ENCODE data around the gene MT1G. TPM values are rescaled to one million over a fixed set of nuclear protein-coding genes. Genes with fewer than 3 reads are reported as not detected.
"Not testable (repeated sequence)": the region's sequence is repeated elsewhere in the genome, so short reads cannot be mapped to it uniquely, and the experiment has no call there.

The MT1G gene
- total RNA-seq, 8 experiments from 2014 or later = 0.54 to 432 (median 3.5) TPM

- Histone ChIP-seq H3K4me1 (replicated peaks in 1 of 2) (peaks cover 10 to 23% of the 10 kb centered on the region in 2 donors), H3K27ac (no peak overlapping the region), H3K4me3 (no peak overlapping the region)
- in situ Hi-C loops (cut with MboI; ENCODE audit: low pct_unique_long_range_greater_than_20kb in 2 of 9, low sequenced_read_pairs in 9 of 9, unreplicated experiment in 9 of 9) = no loop called here
- ATAC-seq (replicated peaks in 6 of 8) = no peak
- WGBS, 10 experiments = 67% methylated on average over 1 of the region's 2 CpGs; no CpG with 5 or more reads in 9 of the 10 experiments
Observed at GRCh38 chr16:56670620-56670934, 2.7 kb upstream of the MT1G start.

GRCh38 chr16:56669840-56670619 is 2.2 kb upstream of the MT1G start:
- H3K4me3 ChIP-seq = no peak overlapping the region
- 0 to 80% (median 14%) methylated on average over 1 to 9 of the region's 19 CpGs; no CpG with 5 or more reads in 3 of the 10 experiments for WGBS, 10 experiments

GRCh38 chr16:56669005-56669839 is 1.4 kb upstream of the MT1G start, which contains the start of gene MT1H:
Gene MT1H (plus strand): TSS chr16:56669814. CDS start chr16:56669885, 71 bp downstream.
- Histone ChIP-seq H3K27ac (no peak within 1 kb of the TSS), H3K4me1 (replicated peaks in 1 of 2) (peaks cover 2 to 13% of the 10 kb centered on the region in 2 donors), H3K4me3 (no peak within 1 kb of the TSS)
- peak in 4 of 8 experiments; percentile 12 to 32 (median 26) for ATAC-seq (replicated peaks in 6 of 8)
- WGBS, 10 experiments = 4 to 93% (median 48%) methylated on average over 5 to 9 of the region's 38 CpGs; no CpG with 5 or more reads in 6 of the 10 experiments
- in situ Hi-C loops (cut with MboI; ENCODE audit: low pct_unique_long_range_greater_than_20kb in 2 of 9, low sequenced_read_pairs in 9 of 9, unreplicated experiment in 9 of 9) = no loop called here

More at GRCh38 chr16:56669840-56670619, 2.2 kb upstream of the MT1G start:
- peaks cover 8 to 18% of the 10 kb centered on the region in 2 donors for H3K4me1 ChIP-seq (replicated peaks in 1 of 2)
- no peak overlapping the region for H3K27ac ChIP-seq
- in situ Hi-C loops (cut with MboI; ENCODE audit: low pct_unique_long_range_greater_than_20kb in 2 of 9, low sequenced_read_pairs in 9 of 9, unreplicated experiment in 9 of 9) = no loop called here
- ATAC-seq (replicated peaks in 6 of 8) = no peak

- WGBS, 10 experiments = 15 to 72% (median 45%) methylated on average over 2 to 7 of the region's 8 CpGs; no CpG with 5 or more reads in 4 of the 10 experiments
- ATAC-seq (replicated peaks in 6 of 8); H3K4me3 ChIP-seq; H3K27ac ChIP-seq; in situ Hi-C loops (cut with MboI; ENCODE audit: low pct_unique_long_range_greater_than_20kb in 2 of 9, low sequenced_read_pairs in 9 of 9, unreplicated experiment in 9 of 9): not testable (repeated sequence)
- peaks cover 5 to 16% of the 10 kb centered on the region in 2 donors for H3K4me1 ChIP-seq (replicated peaks in 1 of 2)
Observed at GRCh38 chr16:56665286-56666261, 2.3 kb downstream of the MT1G start.

- Histone ChIP-seq H3K4me3 (no peak overlapping the region), H3K27ac (no peak overlapping the region), H3K4me1 (replicated peaks in 1 of 2) (peaks cover 5 to 11% of the 10 kb centered on the region in 2 donors)
- 67 to 90% (median 73%) methylated on average over 1 of the region's 1 CpG; no CpG with 5 or more reads in 6 of the 10 experiments for WGBS, 10 experiments
- no peak for ATAC-seq (replicated peaks in 6 of 8)
- in situ Hi-C loops (cut with MboI; ENCODE audit: low pct_unique_long_range_greater_than_20kb in 2 of 9, low sequenced_read_pairs in 9 of 9, unreplicated experiment in 9 of 9) = no loop called here
Observed at GRCh38 chr16:56664506-56664905, 3.4 kb downstream of the MT1G start.

GRCh38 chr16:56662357-56663354 is 5.2 kb downstream of the MT1G start:
- 4 to 67% (median 18%) methylated on average over 1 to 9 of the region's 48 CpGs; no CpG with 5 or more reads in 4 of the 10 experiments for WGBS, 10 experiments
- peak in 5 of 8 experiments; percentile 81 to 83 (median 82) for ATAC-seq (replicated peaks in 6 of 8)
- in situ Hi-C loops (cut with MboI; ENCODE audit: low pct_unique_long_range_greater_than_20kb in 2 of 9, low sequenced_read_pairs in 9 of 9, unreplicated experiment in 9 of 9) = no loop called here
- Histone ChIP-seq H3K4me1 (replicated peaks in 1 of 2) (peaks cover 8 to 13% of the 10 kb centered on the region in 2 donors), H3K4me3 (peak overlapping the region; percentile 16 to 44 (median 29)), H3K27ac (no peak overlapping the region)

GRCh38 chr16:56658327-56658875 is 9.5 kb downstream of the MT1G start:
- Histone ChIP-seq H3K4me1 (replicated peaks in 1 of 2) (peaks cover 8 to 17% of the 10 kb centered on the region in 2 donors), H3K27ac (no peak overlapping the region), H3K4me3 (peak overlapping the region; percentile 27 to 36 (median 33))
- ATAC-seq (replicated peaks in 6 of 8) = no peak
- in situ Hi-C loops (cut with MboI; ENCODE audit: low pct_unique_long_range_greater_than_20kb in 2 of 9, low sequenced_read_pairs in 9 of 9, unreplicated experiment in 9 of 9) = no loop called here
- WGBS, 10 experiments = 13 to 49% (median 20%) methylated on average over 2 to 8 of the region's 10 CpGs; no CpG with 5 or more reads in 4 of the 10 experiments

- ATAC-seq (replicated peaks in 6 of 8) = peak; percentile 38 to 91 (median 88)
- Histone ChIP-seq H3K4me3 (peak within 1 kb of the TSS; percentile 27 to 36 (median 33)), H3K27ac (no peak within 1 kb of the TSS), H3K4me1 (replicated peaks in 1 of 2) (peaks cover 8 to 16% of the 10 kb centered on the region in 2 donors)
- in situ Hi-C loops (cut with MboI; ENCODE audit: low pct_unique_long_range_greater_than_20kb in 2 of 9, low sequenced_read_pairs in 9 of 9, unreplicated experiment in 9 of 9) = no loop called here
- 0 to 20% (median 0%) methylated on average over 1 to 3 of the region's 46 CpGs; no CpG with 5 or more reads in 4 of the 10 experiments for WGBS, 10 experiments
Observed at GRCh38 chr16:56657555-56658326, 10.1 kb downstream of the MT1G start, which contains the start of gene MT1F. Gene MT1F (plus strand): TSS chr16:56657959. CDS start chr16:56658059, 100 bp downstream.

- in situ Hi-C loops (cut with MboI; ENCODE audit: low pct_unique_long_range_greater_than_20kb in 2 of 9, low sequenced_read_pairs in 9 of 9, unreplicated experiment in 9 of 9) = no loop called here
- ATAC-seq (replicated peaks in 6 of 8) = no peak
- WGBS, 10 experiments = 40 to 77% (median 57%) methylated on average over 2 to 7 of the region's 7 CpGs; no CpG with 5 or more reads in 1 of the 10 experiments
Observed at GRCh38 chr16:56653218-56653617, 14.6 kb downstream of the MT1G start.

GRCh38 chr16:56652600-56652999 is 15.3 kb downstream of the MT1G start:
- no peak overlapping the region for H3K27ac ChIP-seq
- H3K4me1 ChIP-seq (replicated peaks in 1 of 2) = peaks cover 0 to 4% of the 10 kb centered on the region in 2 donors
- ATAC-seq (replicated peaks in 6 of 8) = no peak
- WGBS, 10 experiments = 33 to 40% methylated on average over 1 of the region's 1 CpG; no CpG with 5 or more reads in 8 of the 10 experiments
- in situ Hi-C loops (cut with MboI; ENCODE audit: low pct_unique_long_range_greater_than_20kb in 2 of 9, low sequenced_read_pairs in 9 of 9, unreplicated experiment in 9 of 9) = no loop called here
- no peak overlapping the region for H3K4me3 ChIP-seq

More at GRCh38 chr16:56653218-56653617, 14.6 kb downstream of the MT1G start:
- Histone ChIP-seq H3K4me3 (no peak overlapping the region), H3K4me1 (replicated peaks in 1 of 2) (peaks cover 3 to 8% of the 10 kb centered on the region in 2 donors), H3K27ac (no peak overlapping the region)
